Head of caudate nucleus (tissue), 42 donors: Measurements from ENCODE around the gene GPRC5A.

Experiments used
- DNase-seq, 42 donors: peaks; one replicate each; pipeline versions ENCODE4 v3.0.0 to v3.0.0-alpha.2; 2020 to 2021; ENCODE audit warnings: mixed read lengths in 7 of 42
- intact Hi-C: fragments of 100-400 bp; cut with DNase I; formaldehyde crosslinking; loops from one replicate; pipeline ENCODE4 v1.15.0; 2022

Gene GPRC5A

GRCh38 chr12:12927211-12928079 is 36.1 kb downstream of the GPRC5A start:
- intact Hi-C loops: no loop called here
- peak in 2 of 42 donors; percentile 18 to 49 for DNase-seq

DNA sequence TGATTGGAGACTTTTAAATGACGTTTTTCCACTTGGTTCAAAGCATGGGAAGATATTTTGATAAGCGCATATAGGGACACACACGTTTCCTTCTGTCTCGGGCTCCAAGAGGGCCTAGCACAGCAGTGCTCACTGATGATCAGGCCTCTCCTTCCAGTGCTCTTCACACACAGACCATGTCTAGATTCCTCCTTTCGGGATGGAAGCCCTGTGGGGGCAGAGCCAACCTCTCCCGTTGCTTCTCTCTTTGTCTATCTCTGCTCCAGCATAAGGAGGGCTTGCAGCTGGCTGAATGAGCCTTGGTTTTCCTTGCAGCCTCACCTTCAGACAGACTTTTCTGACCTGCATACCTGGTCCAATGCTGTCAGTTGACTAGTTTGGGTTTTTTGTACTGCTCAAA is 38.3 kb downstream of the GPRC5A start:
- intact Hi-C loops: no loop called here
- peak in 1 of 42 donors; percentile 3 for DNase-seq

DNA sequence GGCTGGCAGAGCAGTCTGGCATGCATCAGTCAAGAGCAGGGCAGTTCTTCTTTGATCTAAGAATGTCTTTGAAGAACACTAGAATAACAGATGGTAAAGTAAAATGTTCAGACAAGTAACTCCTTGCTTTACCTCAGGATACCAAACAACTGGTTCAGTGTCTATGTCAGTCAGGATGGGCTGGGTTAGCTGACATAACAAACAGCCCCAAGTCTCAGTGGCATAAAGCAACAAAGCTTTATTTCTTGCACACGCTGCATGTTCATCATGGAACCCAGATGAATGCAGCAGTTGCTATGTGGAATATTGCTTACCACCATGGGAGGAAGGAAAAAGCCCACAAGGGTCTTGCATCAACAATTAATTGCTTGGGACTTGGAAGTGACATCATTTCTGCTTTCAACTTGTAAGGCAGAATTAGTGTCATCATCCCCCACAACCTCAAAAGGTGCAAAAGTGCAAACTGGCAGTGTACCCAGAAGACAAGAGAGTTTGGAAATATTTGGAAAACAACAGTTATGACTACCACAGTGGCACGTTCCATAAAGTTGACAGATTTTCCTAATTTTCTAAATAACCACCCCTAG is 39.4 kb downstream of the GPRC5A start:
- intact Hi-C loops: no loop called here
- no peak for DNase-seq

- DNase-seq: peak in 1 of 42 donors; percentile 10
- intact Hi-C loops: no loop called here
Observed at GRCh38 chr12:12933742-12934141, 42.4 kb downstream of the GPRC5A start.

GRCh38 chr12:12934556-12934955 is 43.2 kb downstream of the GPRC5A start:
- intact Hi-C loops: no loop called here
- DNase-seq: peak in 2 of 42 donors; percentile 5 to 20

DNA sequence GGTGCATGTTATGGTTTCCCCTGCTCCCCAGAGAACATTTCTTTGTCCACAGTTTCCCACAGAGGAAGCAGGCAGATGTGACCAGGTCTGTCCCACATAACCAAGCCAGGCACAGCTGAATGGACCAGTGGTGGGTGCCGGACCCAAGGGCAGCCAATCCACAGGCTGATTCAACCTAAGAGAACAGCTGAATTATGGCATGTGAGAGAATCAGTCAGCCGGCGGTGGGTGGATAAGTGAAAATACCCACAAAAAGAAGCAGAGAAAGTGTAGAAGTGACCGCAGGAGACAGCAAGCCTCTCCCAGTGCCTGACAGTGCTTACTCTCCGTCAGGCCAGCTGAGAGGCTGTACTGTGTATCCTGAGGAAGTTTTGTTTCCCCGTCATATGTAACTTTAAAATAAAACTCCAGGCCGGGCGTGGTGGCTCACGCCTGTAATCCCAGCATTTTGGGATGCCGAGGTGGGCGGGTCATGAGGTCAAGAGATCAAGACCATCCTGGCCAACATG is 45.7 kb downstream of the GPRC5A start:
- peak in 2 of 42 donors; percentile 24 to 28 for DNase-seq
- intact Hi-C loops: no loop called here

DNA sequence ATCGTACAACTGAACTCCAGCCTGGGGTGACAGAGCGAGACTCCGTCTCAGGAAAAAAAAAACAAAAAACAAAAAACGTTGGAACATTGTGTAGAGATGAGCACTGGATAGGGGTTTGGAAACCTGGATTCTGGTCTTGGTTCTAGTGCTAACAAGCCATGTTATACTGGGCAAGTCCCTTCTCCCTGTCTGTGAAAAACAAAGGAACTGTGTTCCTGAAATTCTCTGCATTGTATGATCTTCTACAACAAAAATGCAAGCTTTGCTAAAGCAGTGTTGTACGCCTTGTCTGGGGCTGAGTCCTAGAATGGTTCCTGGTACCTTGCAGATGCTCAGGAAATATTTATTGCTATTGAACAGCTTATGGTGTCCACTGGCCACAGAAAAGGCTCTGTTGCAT is 47.2 kb downstream of the GPRC5A start:
- DNase-seq: peak in 1 of 42 donors; percentile 22
- intact Hi-C loops: no loop called here

GRCh38 chr12:12939888-12940287 is 48.5 kb downstream of the GPRC5A start:
- intact Hi-C loops: no loop called here
- DNase-seq: peak in 1 of 42 donors; percentile 3

GRCh38 chr12:12941450-12942350 is 50.3 kb downstream of the GPRC5A start:
- peak in 1 of 42 donors; percentile 26 for DNase-seq
- intact Hi-C loops: no loop called here

DNA sequence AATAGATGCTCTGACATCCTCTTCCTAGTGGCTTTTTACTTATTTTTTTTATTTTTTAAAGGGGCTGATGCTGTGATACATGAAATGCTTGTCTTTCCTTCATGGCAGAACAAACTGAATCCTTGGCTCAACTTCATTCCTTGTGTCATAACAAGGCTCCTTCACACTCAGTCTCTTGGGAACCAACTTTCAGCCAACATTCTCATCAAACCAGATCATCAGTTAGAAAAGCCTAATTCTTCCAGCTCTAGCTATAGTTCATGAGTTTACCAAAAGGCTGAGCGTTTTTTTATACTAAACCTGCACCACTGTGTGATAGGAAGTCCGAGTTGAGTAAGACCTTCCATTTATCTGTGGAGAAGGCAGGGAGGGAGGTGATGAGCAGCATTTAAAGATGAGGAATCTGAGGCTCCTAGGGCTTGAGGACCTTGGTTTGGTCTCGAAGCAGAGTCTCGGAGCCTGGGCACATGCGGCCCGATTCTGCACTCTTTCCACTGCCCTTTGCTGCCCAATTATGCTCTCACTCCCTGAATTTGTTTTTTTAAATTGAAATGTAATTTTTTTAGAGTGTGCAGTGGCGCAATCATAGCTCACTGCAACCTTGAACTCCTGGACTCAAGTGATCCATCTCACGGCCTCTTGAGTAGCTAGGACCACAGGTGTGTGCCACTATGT is 52.4 kb downstream of the GPRC5A start:
- DNase-seq: peak in 1 of 42 donors; percentile 20
- intact Hi-C loops: no loop called here

DNA sequence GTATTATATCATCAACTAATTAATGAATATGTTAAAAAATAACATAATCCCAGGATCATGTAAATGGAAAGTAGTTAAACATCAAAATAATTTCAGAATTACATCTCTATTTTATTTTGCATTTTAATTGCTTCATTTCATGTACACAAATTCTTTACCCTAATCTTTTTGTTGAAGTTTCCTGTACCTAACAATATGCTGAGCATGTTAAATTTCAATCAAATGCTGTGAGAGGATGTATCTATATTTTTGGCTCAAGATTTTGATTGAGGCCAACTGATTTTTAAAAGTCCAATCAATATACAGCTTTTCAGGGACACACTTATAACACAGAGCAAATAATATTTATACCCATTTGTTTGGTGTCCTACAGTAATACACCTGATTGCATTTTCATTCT is 54.2 kb downstream of the GPRC5A start:
- intact Hi-C loops: no loop called here

GRCh38 chr12:12946686-12947355 is 55.5 kb downstream of the GPRC5A start:
- peak in 37 of 42 donors; percentile 17 to 88 (median 69) for DNase-seq
- intact Hi-C loops: no loop called here

More for the DNA sequence above, 54.2 kb downstream of the GPRC5A start:
- DNase-seq: no peak

- DNase-seq: no peak
- intact Hi-C loops: no loop called here
Observed at GRCh38 chr12:12947902-12948301, 56.5 kb downstream of the GPRC5A start.

GRCh38 chr12:12951504-12951903 is 60.1 kb downstream of the GPRC5A start:
- intact Hi-C loops: no loop called here
- DNase-seq: no peak

DNA sequence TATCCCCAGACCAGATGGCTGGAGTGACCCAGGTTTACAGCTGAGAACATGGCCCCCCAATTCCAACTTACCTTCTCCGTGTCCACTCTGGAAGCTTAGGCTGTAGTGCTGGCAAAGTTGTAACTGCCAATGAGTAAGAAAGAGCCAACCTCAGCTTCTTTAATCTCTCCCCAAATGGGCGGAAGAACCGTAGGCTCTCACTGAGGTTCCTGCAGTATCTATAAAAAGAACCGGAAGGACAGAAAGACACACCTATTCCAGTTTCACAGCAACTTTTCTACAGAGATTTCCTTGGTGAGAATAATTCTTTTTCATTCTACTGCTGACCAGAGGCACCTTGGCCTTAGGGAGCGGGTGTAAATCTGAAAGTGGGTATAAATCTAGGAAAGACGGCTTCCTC is 60.7 kb downstream of the GPRC5A start, which contains the start of gene GPRC5D:
GPRC5D (minus strand) TSS at position 135 of the 400 bp plus-strand sequence. CDS start 1,786 bp downstream, outside the sequence.
- intact Hi-C loops: no loop called here
- no peak for DNase-seq

GRCh38 chr12:12954356-12954755 is 63.0 kb downstream of the GPRC5A start:
- intact Hi-C loops: no loop called here
- DNase-seq: no peak

GRCh38 chr12:12954878-12955625 is 63.7 kb downstream of the GPRC5A start:
- intact Hi-C loops: no loop called here

More at GRCh38 chr12:12954878-12955625, 63.7 kb downstream of the GPRC5A start:
- DNase-seq: no peak
